Fibroblast of skin of left quadriceps (primary cell): ENCODE measurements around the gene KRTAP10-5.
"Not testable (repeated sequence)": the region's sequence is repeated elsewhere in the genome, so short reads cannot be mapped to it uniquely, and the experiment has no call there.

Experiments
- DNase-seq, 2 experiments: peaks; one replicate each; pipeline ENCODE4 v3.0.0-alpha.2; 2013; ENCODE audit warnings: low read depth in 2 of 2

The KRTAP10-5 gene

GRCh38 chr21:44571844-44572782, 8.3 kb downstream of the KRTAP10-5 start:
- no peak for DNase-seq

DNA sequence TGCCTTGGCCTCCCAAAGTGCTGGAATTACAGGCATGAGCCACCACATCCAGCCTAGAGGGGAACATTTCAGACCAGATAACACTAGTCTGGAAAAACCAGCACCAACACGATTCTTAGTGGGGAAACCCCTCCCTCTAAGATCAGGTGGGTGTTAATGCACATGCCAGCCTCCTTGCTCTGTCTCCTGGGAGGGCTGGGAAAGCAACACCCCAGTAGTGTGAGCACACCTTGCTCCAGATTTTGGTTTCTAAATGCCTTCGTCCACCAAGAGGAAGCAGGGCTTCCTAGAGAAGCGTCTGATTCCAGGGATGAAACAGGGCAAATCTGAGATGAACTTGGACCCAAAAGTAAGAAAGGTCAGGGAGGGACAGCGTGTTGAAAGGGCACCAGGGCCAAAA, 9.1 kb downstream of the KRTAP10-5 start:
- DNase-seq = no peak

GRCh38 chr21:44569861-44570517, 10.4 kb downstream of the KRTAP10-5 start:
- DNase-seq = no peak

GRCh38 chr21:44568667-44569556, 11.5 kb downstream of the KRTAP10-5 start:
- no peak for DNase-seq

- DNase-seq = no peak
Measured at GRCh38 chr21:44568261-44568660, 12.1 kb downstream of the KRTAP10-5 start.

- no peak for DNase-seq
Measured at GRCh38 chr21:44567481-44568171, 12.8 kb downstream of the KRTAP10-5 start.

GRCh38 chr21:44566403-44566802, 14.0 kb downstream of the KRTAP10-5 start:
- DNase-seq = no peak

GRCh38 chr21:44564886-44565598, 15.4 kb downstream of the KRTAP10-5 start:
- no peak for DNase-seq

DNA sequence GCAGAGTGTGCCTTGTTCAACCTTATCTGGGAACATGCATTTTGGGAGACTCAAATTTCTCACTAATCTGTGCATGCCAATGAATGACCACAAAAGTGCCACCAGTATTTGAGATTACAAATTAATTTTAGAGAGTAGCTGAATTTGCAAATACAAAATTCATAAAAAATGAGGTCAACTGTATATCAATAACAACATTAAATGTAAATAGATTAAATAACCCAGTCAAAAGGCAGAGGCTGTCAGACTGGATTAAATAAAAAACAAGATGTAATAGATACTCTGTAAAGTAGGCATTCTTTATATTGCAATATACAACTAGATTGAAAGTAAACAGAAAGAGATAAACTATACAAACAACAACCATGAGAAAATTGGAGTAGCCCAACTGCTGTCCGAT, 16.3 kb downstream of the KRTAP10-5 start:
- DNase-seq = no peak

GRCh38 chr21:44558695-44559094, 21.7 kb downstream of the KRTAP10-5 start, which contains the start of gene KRTAP10-3:
TSS of gene KRTAP10-3 (minus strand) at chr21:44558795. CDS start at chr21:44558715, 80 bp downstream.
- no peak for DNase-seq

DNA sequence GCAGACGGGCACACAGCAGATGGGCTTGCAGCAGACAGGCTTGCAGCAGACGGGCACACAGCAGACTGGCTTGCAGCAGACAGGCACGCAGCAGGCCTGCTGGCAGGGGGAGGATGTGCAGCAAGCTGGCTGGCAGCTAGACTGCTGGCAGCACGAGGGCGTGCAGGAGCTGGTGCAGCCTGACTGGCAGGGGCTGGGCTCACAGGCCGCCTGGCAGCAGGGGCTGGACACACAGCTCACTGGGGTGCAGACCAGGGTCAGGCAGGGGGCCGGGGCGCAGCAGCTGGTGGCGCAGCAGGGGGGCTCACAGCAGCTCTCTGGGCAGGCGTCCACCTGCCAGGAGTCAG, 22.1 kb downstream of the KRTAP10-5 start:
- DNase-seq = not testable (repeated sequence)

DNA sequence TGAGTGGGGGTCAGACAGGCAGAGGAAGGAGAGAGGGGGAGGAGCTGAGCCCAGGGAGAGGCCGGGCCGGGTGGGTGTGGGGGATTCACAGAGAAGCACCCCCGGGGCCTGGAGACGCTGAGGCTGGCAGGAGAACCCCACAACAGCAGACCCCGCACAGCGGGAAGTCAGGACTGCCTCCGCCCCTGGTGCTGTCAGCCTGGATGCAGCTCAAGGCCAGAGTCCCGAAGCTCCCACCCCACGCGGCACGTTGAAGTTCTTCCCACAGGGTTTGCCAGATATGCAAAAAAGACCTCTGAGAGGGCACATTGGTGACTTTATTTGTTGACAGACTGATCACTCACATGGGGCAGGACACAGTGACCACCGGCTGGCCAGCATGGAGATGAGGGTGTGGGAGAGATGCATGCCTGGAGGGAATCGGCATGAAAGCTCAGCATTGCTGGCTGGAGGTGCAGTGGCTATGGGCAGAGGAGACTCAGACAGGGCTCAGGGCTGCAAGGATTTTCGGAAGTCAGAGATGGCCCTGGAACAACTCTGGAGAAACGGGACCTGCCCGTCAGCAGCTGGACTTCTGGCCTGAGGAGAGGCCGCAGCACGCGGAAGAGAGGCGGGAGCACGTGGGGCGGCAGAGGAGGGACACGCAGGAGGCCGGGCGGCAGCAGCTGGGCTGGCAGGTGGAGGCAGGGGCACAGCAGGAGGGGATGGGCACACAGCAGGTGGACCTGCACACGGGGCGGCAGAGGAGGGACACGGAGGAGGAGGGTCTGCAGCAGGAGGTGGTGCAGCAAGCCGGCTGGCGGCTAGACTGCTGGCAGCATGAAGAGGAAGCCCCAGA, 22.7 kb downstream of the KRTAP10-5 start:
- no peak for DNase-seq

GRCh38 chr21:44556879-44557278, 23.5 kb downstream of the KRTAP10-5 start:
- no peak for DNase-seq

- no peak for DNase-seq
Measured at GRCh38 chr21:44555200-44555875, 25.1 kb downstream of the KRTAP10-5 start.

GRCh38 chr21:44552681-44553080, 27.7 kb downstream of the KRTAP10-5 start:
- DNase-seq = no peak

DNA sequence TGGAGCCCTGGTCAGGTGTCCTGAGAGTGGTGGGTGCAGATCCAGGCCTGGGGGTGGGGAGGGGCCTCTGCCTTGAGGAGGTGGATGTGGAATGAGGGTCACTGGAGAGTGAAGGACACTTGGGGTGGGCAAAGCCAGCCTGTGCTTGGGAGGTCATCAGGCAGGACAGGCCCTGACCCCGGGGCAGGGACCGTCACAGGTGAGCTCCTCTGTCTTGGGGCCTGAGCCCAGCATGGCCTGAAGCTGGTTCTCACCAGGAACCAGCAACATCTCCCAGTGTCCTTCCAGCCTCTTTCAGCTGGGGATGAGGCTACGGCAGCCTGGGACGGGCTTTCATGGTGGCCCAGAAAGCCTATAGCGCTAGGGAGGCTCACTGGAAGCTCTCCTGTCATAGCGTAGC, 28.3 kb downstream of the KRTAP10-5 start:
- DNase-seq = no peak

DNA sequence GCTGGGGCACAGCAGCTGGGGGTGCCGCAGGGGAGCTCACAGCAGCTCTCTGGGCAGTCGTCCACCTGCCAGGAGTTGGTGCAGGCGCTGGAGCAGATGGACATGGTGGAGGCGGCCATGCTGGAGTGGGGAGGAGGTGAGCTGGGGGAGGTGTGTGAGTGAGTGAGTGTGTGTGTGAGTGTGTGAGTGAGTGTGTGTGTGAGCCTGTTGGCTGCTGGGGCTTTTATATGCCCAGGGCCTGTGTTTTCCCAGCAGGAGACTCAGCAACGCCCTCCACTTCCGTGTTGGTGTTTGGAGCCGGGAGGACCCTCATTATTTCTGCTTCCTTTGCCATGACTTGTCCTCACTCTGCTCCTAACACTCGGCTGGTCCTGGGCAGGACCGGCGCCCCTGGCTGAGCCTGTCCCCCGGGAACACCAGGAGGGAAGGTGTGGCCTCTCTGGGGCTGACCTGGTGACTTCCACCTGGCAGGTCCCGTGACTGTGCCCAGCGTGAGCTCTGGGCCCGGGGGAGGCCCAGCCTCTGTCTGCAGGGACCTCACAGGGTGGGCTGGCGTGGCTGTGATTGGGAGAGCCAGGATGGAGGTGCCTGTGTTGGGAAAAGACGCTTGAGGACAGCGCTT, 29.0 kb downstream of the KRTAP10-5 start, which contains the start of gene KRTAP10-2:
Gene KRTAP10-2, minus strand, starts transcription at position 166 of the 622 bp plus-strand sequence. Its CDS starts 47 bp downstream, at position 119.
- no peak for DNase-seq

DNA sequence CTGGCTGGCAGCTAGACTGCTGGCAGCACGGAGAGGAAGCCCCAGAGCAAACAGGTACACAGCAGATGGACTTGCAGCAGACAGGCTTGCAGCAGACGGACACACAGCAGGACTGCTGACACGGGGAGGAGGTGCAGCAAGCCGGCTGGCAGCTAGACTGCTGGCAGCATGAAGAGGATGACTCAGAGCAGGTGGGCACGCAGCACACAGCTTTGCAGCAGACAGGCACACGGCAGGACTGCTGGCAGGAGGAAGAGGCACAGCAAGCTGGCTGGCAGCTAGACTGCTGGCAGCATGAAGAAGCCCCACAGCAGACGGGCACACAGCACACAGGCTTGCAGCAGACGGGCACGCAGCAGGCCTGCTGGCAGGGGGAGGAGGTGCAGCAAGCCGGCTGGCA, 29.6 kb downstream of the KRTAP10-5 start:
- no peak for DNase-seq

- not testable (repeated sequence) for DNase-seq
Measured at GRCh38 chr21:44550285-44550684, 30.1 kb downstream of the KRTAP10-5 start.
